Measurements from ENCODE around the gene MRAS.
"Not testable (repeated sequence)": the region's sequence is repeated elsewhere in the genome, so short reads cannot be mapped to it uniquely, and the experiment has no call there.

Gene MRAS

DNA sequence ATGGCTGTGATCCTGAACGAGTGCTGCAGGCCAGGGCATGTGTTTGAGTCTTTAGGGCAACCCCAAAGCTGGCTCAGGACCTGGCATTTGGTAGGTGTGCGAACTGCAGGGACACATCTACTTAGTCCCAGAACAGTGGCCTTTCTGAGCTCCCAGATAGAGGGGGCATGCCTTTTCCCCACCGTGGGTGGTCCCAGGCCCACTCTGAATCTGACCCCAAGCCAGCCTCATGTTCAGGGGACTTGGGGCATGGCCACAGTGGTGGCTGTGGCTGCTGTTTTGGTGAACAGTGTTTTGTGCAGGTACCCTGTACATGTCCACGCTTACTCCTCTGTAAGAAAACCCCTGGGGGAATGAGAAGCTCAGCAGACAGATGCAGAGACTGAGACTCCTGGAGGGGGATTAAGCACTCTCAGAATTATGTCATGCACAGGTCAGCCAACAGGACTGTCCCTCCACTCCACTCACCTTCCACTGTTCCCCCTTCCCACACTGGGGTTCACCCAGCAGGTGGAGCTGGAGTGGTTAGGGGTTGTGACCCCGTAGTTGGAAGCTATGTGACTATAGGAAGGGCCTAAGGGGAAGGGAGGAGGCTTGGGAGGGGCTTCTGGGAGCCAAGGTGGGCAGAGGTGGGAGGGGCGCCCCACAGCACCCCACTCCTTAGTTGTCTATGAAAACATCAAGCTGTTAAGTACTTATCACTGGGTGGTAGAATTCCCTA, 102.5 kb downstream of the MRAS start:
- no peak for DNase-seq

GRCh38 chr3:138451595-138452162, 103.3 kb downstream of the MRAS start:
- DNase-seq, result no peak

GRCh38 chr3:138452436-138452835, 104.1 kb downstream of the MRAS start:
- no peak for DNase-seq

DNA sequence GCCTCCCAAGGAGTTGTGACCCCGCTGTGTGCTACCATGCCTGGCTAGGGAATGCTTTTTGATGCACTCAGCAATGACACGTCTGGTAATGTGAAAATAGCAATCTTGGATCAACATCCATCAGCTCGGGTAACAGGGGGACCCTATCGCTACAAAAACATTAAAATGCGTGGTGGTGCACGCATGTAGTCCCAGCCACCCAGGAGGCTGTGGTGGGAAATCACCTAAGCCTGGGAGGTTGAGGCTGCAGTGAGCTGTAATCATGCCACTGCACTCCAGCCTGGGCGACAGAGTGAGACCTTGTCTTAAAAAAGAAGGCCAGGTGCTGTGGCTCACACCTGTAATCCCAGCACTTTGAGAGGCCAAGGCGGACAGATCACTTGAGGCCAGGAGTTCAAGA, 105.6 kb downstream of the MRAS start:
- not testable (repeated sequence) for DNase-seq
